ENCODE data around the gene FZD10. TPM values are rescaled to one million over a fixed set of nuclear protein-coding genes. Genes with fewer than 3 reads are reported as not detected.

Gene FZD10
- total RNA-seq, 1 experiment from 2014 or later = not detected

DNA sequence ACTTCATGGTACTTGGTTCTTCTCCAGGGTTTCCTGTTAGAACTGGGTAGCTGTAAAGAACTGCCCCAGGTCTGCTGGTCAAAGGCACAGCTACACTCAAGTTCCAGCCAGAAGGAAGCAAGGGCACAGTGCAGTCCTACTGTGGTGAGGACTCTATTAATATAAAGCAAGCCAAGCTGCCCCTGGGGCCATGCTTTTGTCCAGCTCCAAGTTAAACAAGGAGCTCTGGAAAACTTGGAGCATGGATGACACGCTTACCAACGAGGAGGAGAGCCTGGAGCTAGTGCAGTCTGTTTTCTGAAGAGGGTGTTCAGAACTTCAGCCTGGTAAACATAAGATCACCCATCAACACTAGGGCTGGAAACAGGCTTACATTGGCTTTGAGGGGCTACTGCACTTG, 4.0 kb downstream of the FZD10 start:
- no peaks in the 10 kb centered on the region for H3K4me1 ChIP-seq (ENCODE audit: control insufficient read depth in 1 of 2, insufficient read depth in 2 of 2, low read length in 2 of 2)
- no peak overlapping the region for H2AFZ ChIP-seq (ENCODE audit: low read depth, low read length, poor library complexity, severe bottlenecking)
- no peaks in the 10 kb centered on the region for H3K36me3 ChIP-seq (ENCODE audit: control insufficient read depth in 1 of 2, insufficient read depth in 2 of 2, low read length in 2 of 2)
- peaks cover 0 to 4% of the 10 kb centered on the region in 2 experiments; a peak in 2 of 4 replicates for H3K9me3 ChIP-seq (ENCODE audit: control insufficient read depth in 1 of 2, insufficient read depth in 1 of 2, low read depth in 1 of 2, low read length in 2 of 2)
- no TSS peak for BruUV-seq (replicated peaks)
- no peaks in the 10 kb centered on the region for H4K20me1 ChIP-seq (ENCODE audit: insufficient read depth)
- no peaks in the 10 kb centered on the region for H3K9me2 ChIP-seq (ENCODE audit: insufficient read depth)
- CTCF ChIA-PET = no interaction called here
- H3K4me3 ChIP-seq (replicated peaks in 1 of 2; ENCODE audit: low read depth in 1 of 2, low read length in 2 of 2) = no peak overlapping the region
- DNase-seq (ENCODE audit: low read depth, low spot score) = no peak
- H3K9ac ChIP-seq (ENCODE audit: low read length) = no peak overlapping the region
- no peak overlapping the region for H3K4me2 ChIP-seq (ENCODE audit: low read length)
- RAD21 ChIA-PET (ENCODE audit: low non-redundant PET in 1 of 2, low total read pairs in 2 of 2, uncharacterized antibody in 2 of 2, unreplicated experiment in 2 of 2) = no interaction called here
- POLR2A ChIA-PET = no interaction called here
- H3K27ac ChIP-seq (ENCODE audit: low read depth, low read length) = no peak overlapping the region
- no peak for TF ChIP-seq SRF (IDR thresholded peaks at IDR 0.05; ENCODE audit: low read depth)
- no peak for TF ChIP-seq POLR2A (IDR thresholded peaks at IDR 0.05; ENCODE audit: borderline replicate concordance, extremely low read depth, insufficient read depth, insufficient read length)
- no peak for TF ChIP-seq ZNF274 (IDR thresholded peaks at IDR 0.05; ENCODE audit: low read depth, low read length)
- TF ChIP-seq, protein P1, sequence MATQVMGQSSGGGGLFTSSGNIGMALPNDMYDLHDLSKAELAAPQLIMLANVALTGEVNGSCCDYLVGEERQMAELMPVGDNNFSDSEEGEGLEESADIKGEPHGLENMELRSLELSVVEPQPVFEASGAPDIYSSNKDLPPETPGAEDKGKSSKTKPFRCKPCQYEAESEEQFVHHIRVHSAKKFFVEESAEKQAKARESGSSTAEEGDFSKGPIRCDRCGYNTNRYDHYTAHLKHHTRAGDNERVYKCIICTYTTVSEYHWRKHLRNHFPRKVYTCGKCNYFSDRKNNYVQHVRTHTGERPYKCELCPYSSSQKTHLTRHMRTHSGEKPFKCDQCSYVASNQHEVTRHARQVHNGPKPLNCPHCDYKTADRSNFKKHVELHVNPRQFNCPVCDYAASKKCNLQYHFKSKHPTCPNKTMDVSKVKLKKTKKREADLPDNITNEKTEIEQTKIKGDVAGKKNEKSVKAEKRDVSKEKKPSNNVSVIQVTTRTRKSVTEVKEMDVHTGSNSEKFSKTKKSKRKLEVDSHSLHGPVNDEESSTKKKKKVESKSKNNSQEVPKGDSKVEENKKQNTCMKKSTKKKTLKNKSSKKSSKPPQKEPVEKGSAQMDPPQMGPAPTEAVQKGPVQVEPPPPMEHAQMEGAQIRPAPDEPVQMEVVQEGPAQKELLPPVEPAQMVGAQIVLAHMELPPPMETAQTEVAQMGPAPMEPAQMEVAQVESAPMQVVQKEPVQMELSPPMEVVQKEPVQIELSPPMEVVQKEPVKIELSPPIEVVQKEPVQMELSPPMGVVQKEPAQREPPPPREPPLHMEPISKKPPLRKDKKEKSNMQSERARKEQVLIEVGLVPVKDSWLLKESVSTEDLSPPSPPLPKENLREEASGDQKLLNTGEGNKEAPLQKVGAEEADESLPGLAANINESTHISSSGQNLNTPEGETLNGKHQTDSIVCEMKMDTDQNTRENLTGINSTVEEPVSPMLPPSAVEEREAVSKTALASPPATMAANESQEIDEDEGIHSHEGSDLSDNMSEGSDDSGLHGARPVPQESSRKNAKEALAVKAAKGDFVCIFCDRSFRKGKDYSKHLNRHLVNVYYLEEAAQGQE (IDR thresholded peaks at IDR 0.05; ENCODE audit: low read depth) = no peak
- no peaks in the 10 kb centered on the region for H3K27me3 ChIP-seq (ENCODE audit: insufficient read depth, low read length)
- no peaks in the 10 kb centered on the region for H3K79me2 ChIP-seq (ENCODE audit: insufficient read depth, low read length)
- intact Hi-C loops (cut with micrococcal nuclease) = no loop called here
- ATAC-seq = no peak

GRCh38 chr12:130167537-130167936, 5.3 kb downstream of the FZD10 start:
- BruUV-seq (replicated peaks) = no TSS peak
- RAD21 ChIA-PET (ENCODE audit: low non-redundant PET in 1 of 2, low total read pairs in 2 of 2, uncharacterized antibody in 2 of 2, unreplicated experiment in 2 of 2) = no interaction called here
- Histone ChIP-seq H3K36me3 (ENCODE audit: control insufficient read depth in 1 of 2, insufficient read depth in 2 of 2, low read length in 2 of 2) (no peaks in the 10 kb centered on the region), H3K27ac (ENCODE audit: low read depth, low read length) (no peak overlapping the region), H3K4me2 (ENCODE audit: low read length) (no peak overlapping the region), H3K79me2 (ENCODE audit: insufficient read depth, low read length) (no peaks in the 10 kb centered on the region), H2AFZ (ENCODE audit: low read depth, low read length, poor library complexity, severe bottlenecking) (no peak overlapping the region), H4K20me1 (ENCODE audit: insufficient read depth) (no peaks in the 10 kb centered on the region), H3K4me1 (ENCODE audit: control insufficient read depth in 1 of 2, insufficient read depth in 2 of 2, low read length in 2 of 2) (no peaks in the 10 kb centered on the region), H3K4me3 (replicated peaks in 1 of 2; ENCODE audit: low read depth in 1 of 2, low read length in 2 of 2) (no peak overlapping the region), H3K9ac (ENCODE audit: low read length) (no peak overlapping the region), H3K27me3 (ENCODE audit: insufficient read depth, low read length) (no peaks in the 10 kb centered on the region), H3K9me2 (ENCODE audit: insufficient read depth) (no peaks in the 10 kb centered on the region), H3K9me3 (ENCODE audit: control insufficient read depth in 1 of 2, insufficient read depth in 1 of 2, low read depth in 1 of 2, low read length in 2 of 2) (peaks cover 0 to 4% of the 10 kb centered on the region in 2 experiments; a peak in 2 of 4 replicates)
- intact Hi-C loops (cut with micrococcal nuclease) = no loop called here
- POLR2A ChIA-PET = no interaction called here
- ATAC-seq (no peak), DNase-seq (ENCODE audit: low read depth, low spot score) (no peak)
- CTCF ChIA-PET = no interaction called here
- no peak for TF ChIP-seq SP1 (IDR thresholded peaks at IDR 0.05; ENCODE audit: low read depth)
- TF ChIP-seq EZH2phosphoT487 (IDR thresholded peaks at IDR 0.05; ENCODE audit: borderline replicate concordance) = no peak
- TF ChIP-seq, protein P1 (IDR thresholded peaks at IDR 0.05; ENCODE audit: low read depth) = no peak
- no peak for TF ChIP-seq FOSL1 (IDR thresholded peaks at IDR 0.05; ENCODE audit: low read depth)
- no peak for TF ChIP-seq EZH2 (IDR thresholded peaks at IDR 0.05)
- no peak for TF ChIP-seq SIN3A (IDR thresholded peaks at IDR 0.05; ENCODE audit: low read depth)
- no peak for TF ChIP-seq SRF (IDR thresholded peaks at IDR 0.05; ENCODE audit: low read depth)
- no peak for TF ChIP-seq MAX (IDR thresholded peaks at IDR 0.05)
- no peak for TF ChIP-seq YY1 (IDR thresholded peaks at IDR 0.05; ENCODE audit: extremely low read depth, insufficient replicate concordance, low read depth, low read length)
- no peak for TF ChIP-seq POLR2AphosphoS5 (IDR thresholded peaks at IDR 0.05; ENCODE audit: low read depth, low read length)
- TF ChIP-seq ZNF274 (IDR thresholded peaks at IDR 0.05; ENCODE audit: low read depth, low read length) = no peak
- TF ChIP-seq, protein P2, sequence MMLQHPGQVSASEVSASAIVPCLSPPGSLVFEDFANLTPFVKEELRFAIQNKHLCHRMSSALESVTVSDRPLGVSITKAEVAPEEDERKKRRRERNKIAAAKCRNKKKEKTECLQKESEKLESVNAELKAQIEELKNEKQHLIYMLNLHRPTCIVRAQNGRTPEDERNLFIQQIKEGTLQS (IDR thresholded peaks at IDR 0.05) = no peak
- no peak for TF ChIP-seq RAD21 (IDR thresholded peaks at IDR 0.05; ENCODE audit: low read depth)

All from HCT116 (cell line).